ENCODE results near the gene CACNA2D3. TPM values are rescaled to one million over a fixed set of nuclear protein-coding genes. Genes with fewer than 3 reads are reported as not detected.
A peak's percentile ranks its signal among the peaks of the same experiment; 100 is the strongest.

CACNA2D3 gene
- total and polyA plus RNA-seq, 7 donors, result 2.7 to 13.5 (median 9.0) TPM

DNA sequence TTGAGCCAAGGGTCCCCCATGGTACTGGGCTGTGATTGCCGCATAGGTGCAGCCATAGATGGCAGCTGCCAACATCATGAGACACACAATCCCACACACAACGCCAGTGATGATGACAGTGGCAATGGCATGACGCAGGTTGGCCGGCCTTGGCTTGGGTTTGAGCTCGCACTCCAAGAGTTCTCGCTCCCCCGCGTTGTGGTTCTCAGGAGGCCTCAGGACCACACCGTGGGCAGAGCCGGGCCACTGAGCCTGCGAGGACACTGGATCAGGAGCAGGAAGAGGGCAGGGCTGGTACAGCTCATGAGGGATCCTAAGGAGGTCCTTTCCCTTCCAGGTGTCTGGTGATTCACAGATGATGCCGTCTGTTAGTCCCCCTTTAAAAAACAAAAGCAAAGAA, 796.2 kb downstream of the CACNA2D3 start:
- H3K36me3 ChIP-seq (ENCODE audit: insufficient read depth in 1 of 2, low read depth in 1 of 2), result no peaks in the 10 kb centered on the region
- intact Hi-C loops (cut with DNase I), result no loop called here
- H3K4me3 ChIP-seq, result no peak overlapping the region
- no peaks in the 10 kb centered on the region for H3K9me3 ChIP-seq
- no peak overlapping the region for H3K27ac ChIP-seq
- no peaks in the 10 kb centered on the region for H3K4me1 ChIP-seq
- TF ChIP-seq, protein P1, sequence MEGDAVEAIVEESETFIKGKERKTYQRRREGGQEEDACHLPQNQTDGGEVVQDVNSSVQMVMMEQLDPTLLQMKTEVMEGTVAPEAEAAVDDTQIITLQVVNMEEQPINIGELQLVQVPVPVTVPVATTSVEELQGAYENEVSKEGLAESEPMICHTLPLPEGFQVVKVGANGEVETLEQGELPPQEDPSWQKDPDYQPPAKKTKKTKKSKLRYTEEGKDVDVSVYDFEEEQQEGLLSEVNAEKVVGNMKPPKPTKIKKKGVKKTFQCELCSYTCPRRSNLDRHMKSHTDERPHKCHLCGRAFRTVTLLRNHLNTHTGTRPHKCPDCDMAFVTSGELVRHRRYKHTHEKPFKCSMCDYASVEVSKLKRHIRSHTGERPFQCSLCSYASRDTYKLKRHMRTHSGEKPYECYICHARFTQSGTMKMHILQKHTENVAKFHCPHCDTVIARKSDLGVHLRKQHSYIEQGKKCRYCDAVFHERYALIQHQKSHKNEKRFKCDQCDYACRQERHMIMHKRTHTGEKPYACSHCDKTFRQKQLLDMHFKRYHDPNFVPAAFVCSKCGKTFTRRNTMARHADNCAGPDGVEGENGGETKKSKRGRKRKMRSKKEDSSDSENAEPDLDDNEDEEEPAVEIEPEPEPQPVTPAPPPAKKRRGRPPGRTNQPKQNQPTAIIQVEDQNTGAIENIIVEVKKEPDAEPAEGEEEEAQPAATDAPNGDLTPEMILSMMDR (IDR thresholded peaks at IDR 0.05), result no peak
- ATAC-seq (no peak), DNase-seq (no peak)
- 95 to 96% (median 96%) methylated on average over 12 of the region's 12 CpGs for WGBS, 3 donors
- no peaks in the 10 kb centered on the region for H3K27me3 ChIP-seq (ENCODE audit: insufficient read depth in 3 of 3, low read length in 2 of 3)

DNA sequence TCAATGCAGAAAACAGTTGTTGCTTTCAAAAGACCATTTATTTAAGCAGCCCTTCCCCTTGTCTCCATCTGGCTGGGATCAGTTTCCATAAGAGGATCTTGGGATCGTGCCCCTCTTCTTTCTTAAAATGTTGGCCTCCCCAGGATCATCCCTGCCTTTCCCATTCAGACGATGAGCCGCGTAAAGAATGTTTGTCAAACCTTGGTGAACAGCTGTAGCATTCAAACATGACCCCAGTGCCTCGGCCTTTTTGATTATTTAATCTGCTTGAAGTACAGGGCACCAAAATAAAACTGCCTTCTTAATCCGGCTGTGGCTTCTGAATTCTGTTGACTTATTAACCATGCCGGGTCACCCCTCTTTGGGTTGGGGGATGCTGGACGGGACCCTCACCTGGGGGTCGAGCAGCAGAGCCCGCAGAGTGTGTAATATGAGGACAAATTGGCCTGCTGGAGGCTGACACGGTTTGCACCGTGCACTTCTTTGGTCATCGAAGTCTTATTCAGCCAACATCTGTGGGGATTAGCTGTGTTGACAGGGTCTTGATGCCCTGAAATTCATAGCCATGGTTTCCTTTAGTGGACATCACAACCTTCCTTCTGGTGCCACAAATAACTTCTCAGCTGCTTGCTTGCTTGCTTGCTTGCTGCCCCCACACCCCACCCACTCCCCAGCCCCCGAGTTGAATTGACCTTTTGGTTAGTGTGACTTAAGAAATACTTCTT, 805.9 kb downstream of the CACNA2D3 start, which contains the start of gene LRTM1:
TSS of gene LRTM1 (minus strand) at position 14 of the 725 bp plus-strand sequence. CDS start 148 bp downstream, outside the sequence.
- no peak within 1 kb of the TSS for H3K4me3 ChIP-seq
- no peaks in the 10 kb centered on the region for H3K36me3 ChIP-seq (ENCODE audit: insufficient read depth in 1 of 2, low read depth in 1 of 2)
- peak in 1 of 4 donors; percentile 65 for ATAC-seq
- H3K4me1 ChIP-seq, result peaks cover 18% of the 10 kb centered on the region
- H3K9me3 ChIP-seq, result no peaks in the 10 kb centered on the region
- DNase-seq, result no peak
- 34 to 49% (median 37%) methylated on average over 14 of the region's 14 CpGs for WGBS, 3 donors
- no peak within 1 kb of the TSS for H3K27ac ChIP-seq
- H3K27me3 ChIP-seq (ENCODE audit: insufficient read depth in 3 of 3, low read length in 2 of 3), result no peaks in the 10 kb centered on the region
- TF ChIP-seq, protein P1 (IDR thresholded peaks at IDR 0.05), result no peak
- intact Hi-C loops (cut with DNase I), result no loop called here

DNA sequence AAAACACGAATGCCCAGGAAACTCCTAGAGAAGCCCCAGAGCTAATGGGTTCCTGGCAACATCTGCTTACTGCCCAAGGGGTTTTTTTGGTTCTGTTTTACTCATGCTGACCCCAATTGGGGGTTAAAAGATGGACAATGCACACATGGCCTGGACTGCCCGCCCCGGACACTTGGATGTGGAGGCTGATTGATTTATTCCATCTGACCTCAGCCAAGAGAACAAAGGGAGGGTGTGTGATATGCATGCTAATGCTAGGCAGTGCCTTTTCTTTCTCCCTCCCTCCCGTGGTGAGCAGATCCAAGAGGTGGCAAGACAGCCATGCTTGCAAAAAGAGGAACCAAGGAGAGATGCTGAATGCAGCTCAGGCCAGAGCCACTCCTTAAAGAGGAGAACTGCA, 808.8 kb downstream of the CACNA2D3 start:
- Histone ChIP-seq H3K27me3 (ENCODE audit: insufficient read depth in 3 of 3, low read length in 2 of 3) (no peaks in the 10 kb centered on the region), H3K4me3 (no peak overlapping the region), H3K4me1 (peaks cover 18% of the 10 kb centered on the region), H3K36me3 (ENCODE audit: insufficient read depth in 1 of 2, low read depth in 1 of 2) (no peaks in the 10 kb centered on the region), H3K9me3 (no peaks in the 10 kb centered on the region), H3K27ac (no peak overlapping the region)
- TF ChIP-seq, protein P1 (IDR thresholded peaks at IDR 0.05), result no peak
- ATAC-seq (peak in 1 of 4 donors; percentile 10), DNase-seq (no peak)
- intact Hi-C loops (cut with DNase I), result loop anchor here in 1 of 2 donors (5.0 kb wide), 1 partner anchor 59 kb away; no protein-coding TSS in a partner anchor
- WGBS, 3 donors, result 43 to 52% (median 44%) methylated on average over 4 of the region's 4 CpGs

DNA sequence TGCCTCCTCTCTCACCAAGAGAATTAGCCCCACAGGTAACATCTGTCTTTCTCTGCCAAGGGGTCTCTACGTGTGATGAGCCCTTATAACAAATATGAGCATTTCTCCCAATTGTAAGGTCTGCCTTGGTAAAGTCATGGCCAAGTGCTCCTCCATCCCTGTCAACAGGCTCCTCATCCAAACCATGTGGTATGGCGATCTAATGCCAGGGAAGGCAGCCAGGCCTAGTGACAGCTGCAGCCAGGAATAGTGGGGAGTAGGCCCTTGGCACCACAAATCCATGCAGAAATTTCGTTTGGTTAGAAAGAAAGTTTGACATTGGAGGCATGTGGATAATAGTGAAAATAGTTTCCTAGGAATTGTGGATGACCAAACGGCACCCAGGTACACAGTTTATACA, 810.3 kb downstream of the CACNA2D3 start:
- WGBS, 3 donors, result 12 to 26% (median 16%) methylated on average over 4 of the region's 4 CpGs
- TF ChIP-seq, protein P1 (IDR thresholded peaks at IDR 0.05), result no peak
- ATAC-seq (peak; percentile 87 to 95 (median 90)), DNase-seq (peak; percentile 42 to 65)
- Histone ChIP-seq H3K4me1 (peaks cover 18% of the 10 kb centered on the region), H3K4me3 (no peak overlapping the region), H3K27me3 (ENCODE audit: insufficient read depth in 3 of 3, low read length in 2 of 3) (no peaks in the 10 kb centered on the region), H3K36me3 (ENCODE audit: insufficient read depth in 1 of 2, low read depth in 1 of 2) (no peaks in the 10 kb centered on the region), H3K9me3 (no peaks in the 10 kb centered on the region), H3K27ac (peak overlapping the region; percentile 32)
- intact Hi-C loops (cut with DNase I), result loop anchor here in 1 of 2 donors (5.0 kb wide), 1 partner anchor 60 kb away; no protein-coding TSS in a partner anchor

All from psoas muscle (tissue), 8 donors.